Spleen (tissue), 11 donors: Measurements from ENCODE around the gene RAD51B. TPM values are rescaled to one million over a fixed set of nuclear protein-coding genes. Genes with fewer than 3 reads are reported as not detected.
A peak's percentile ranks its signal among the peaks of the same experiment; 100 is the strongest.

Experiments used
- DNase-seq: peaks from one replicate; pipeline ENCODE4 v3.0.0-alpha.2; 2020
- H3K27ac ChIP-seq, 8 donors: fragments of 200-600 bp; sonication (generic) in 7 of 8; 1 replicate in 4 of 8; 2 replicates in 4 of 8; pipeline versions ENCODE4 v1.5.0 to v1.8.0; 2016 to 2021; ENCODE audit warnings: inconsistent platforms in 4 of 8, mild to moderate bottlenecking in 4 of 8, moderate library complexity in 1 of 8
- H3K27me3 ChIP-seq, 7 donors: fragments of 200-600 bp; sonication (generic) in 6 of 7; replicated peaks in 1 of 7; 1 replicate in 4 of 7; 2 replicates in 3 of 7; pipeline versions ENCODE4 v1.5.0 to v1.8.0; 2016 to 2021; ENCODE audit warnings: inconsistent platforms in 3 of 7, mild to moderate bottlenecking in 1 of 7
- H3K36me3 ChIP-seq, 6 donors: fragments of 200-600 bp; sonication (generic) in 5 of 6; 1 replicate in 4 of 6; 2 replicates in 2 of 6; pipeline versions ENCODE4 v1.5.0 to v1.8.0; 2016 to 2021; ENCODE audit warnings: inconsistent platforms in 2 of 6
- H3K4me1 ChIP-seq, 6 donors: fragments of 200-600 bp; sonication (generic) in 5 of 6; 1 replicate in 3 of 6; 2 replicates in 3 of 6; pipeline versions ENCODE4 v1.5.0 to v1.8.0; 2016 to 2021; ENCODE audit warnings: inconsistent platforms in 3 of 6
- H3K4me3 ChIP-seq, 8 donors: fragments of 200-600 bp; sonication (generic) in 7 of 8; 1 replicate in 4 of 8; 2 replicates in 4 of 8; pipeline versions ENCODE4 v1.5.0 to v1.8.0; 2016 to 2021; ENCODE audit warnings: inconsistent platforms in 4 of 8, mild to moderate bottlenecking in 4 of 8, moderate library complexity in 2 of 8
- H3K9me3 ChIP-seq, 8 donors: fragments of 200-600 bp; sonication (generic) in 7 of 8; 1 replicate in 4 of 8; 2 replicates in 4 of 8; pipeline versions ENCODE4 v1.5.0 to v1.8.0; 2016 to 2021; ENCODE audit warnings: inconsistent platforms in 4 of 8
- CTCF ChIP-seq, 11 experiments: fragments of 200-600 bp in 7 of 11; fragments of 450-650 bp in 4 of 11; sonication (generic) in 4 of 11; IDR thresholded peaks in 8 of 11; conservative IDR thresholded peaks in 3 of 11; 1 replicate in 7 of 11; 2 replicates in 4 of 11; pipeline versions ENCODE4 v1.4.0 to v1.8.0; 2016 to 2021; ENCODE audit warnings: antibody characterized with exemption in 11 of 11, inconsistent platforms in 4 of 11, mild to moderate bottlenecking in 1 of 11
- POLR2A ChIP-seq, 3 donors: fragments of 450-650 bp; IDR thresholded peaks; one replicate each; pipeline ENCODE4 v1.5.1; 2017; ENCODE audit warnings: antibody characterized with exemption in 3 of 3, mild to moderate bottlenecking in 1 of 3
- POLR2AphosphoS5 ChIP-seq, 3 donors: sonication (generic); formaldehyde crosslinking; IDR thresholded peaks; one replicate each; pipeline ENCODE4 v1.5.1; 2017; ENCODE audit warnings: antibody characterized with exemption in 3 of 3
- WGBS, 5 donors: extraction: QIAGEN DNeasy Blood & Tissue Kit in 3 of 5; methylation state at CpG; one replicate each; pipeline versions ENCODE4 v1.1.5 to v1.1.7; 2013 to 2018; 5-methylcytosine and 5-hydroxymethylcytosine counted together
- intact Hi-C: fragments of 100-400 bp; cut with DNase I; formaldehyde crosslinking; loops from one replicate; pipeline ENCODE4 v1.15.0; 2023; ENCODE audit warnings: low total_unique reads
- polyA plus RNA-seq, 3 donors: library from polyadenylated mRNA; stranded (reverse); fragments of 200-250 nt; gene quantifications; one replicate each; pipeline ENCODE4 v1.2.1, GENCODE V29; 2013
- total RNA-seq, 7 donors: library from RNA; depleted of rRNA in 3 of 7; stranded (reverse); fragments of >200 nt in 3 of 7; fragmentation: NEBNext Ultra II Directional in 4 of 7; extraction: Animal tissue kit (Norgen Biotek cat#: 25700) in 4 of 7; gene quantifications; one replicate each; pipeline versions ENCODE4 v1.1.0 to v1.2.1, GENCODE V29; 2016 to 2021
- donor health status: healthy with polysubstance abuse.
- donor health status: DM: no; HTN: no; CAD: no; lungs with moderate emphysema.
- donor health status: DM: no; HTN: no; CAD: no.
- donor health status: Bipolar disorder and iron deficiency.
- donor health status: healthy.
- donor health status: DM: no; HTN: no; CAD: no.
- donor health status: DM: yes; HTN: yes; CAD: no.

The RAD51B gene
- total and polyA plus RNA-seq, 10 donors: 4.2 to 43.7 (median 29.8) TPM

- no peak for DNase-seq
- Histone ChIP-seq H3K9me3 (peaks cover 0 to 23% (median 17%) of the 10 kb centered on the region in 8 donors), H3K4me3 (no peak overlapping the region), H3K27ac (peak overlapping the region in 7 of 8 donors; percentile 3 to 57 (median 42)), H3K4me1 (peaks cover 0 to 25% (median 18%) of the 10 kb centered on the region in 6 donors), H3K36me3 (no peaks in the 10 kb centered on the region), H3K27me3 (no peaks in the 10 kb centered on the region)
- WGBS, 5 donors: 64 to 86% (median 74%) methylated on average over 5 of the region's 5 CpGs
- TF ChIP-seq POLR2AphosphoS5 (IDR thresholded peaks at IDR 0.05) (peak in 1 of 3 donors; percentile 57), CTCF (IDR thresholded peaks at IDR 0.05 in 8 of 11, conservative IDR thresholded peaks at IDR 0.05 in 3 of 11) (no peak), POLR2A (IDR thresholded peaks at IDR 0.05) (no peak)
- intact Hi-C loops: no loop called here
Measured at GRCh38 chr14:68458840-68459469, 639.4 kb downstream of the RAD51B start.

DNA sequence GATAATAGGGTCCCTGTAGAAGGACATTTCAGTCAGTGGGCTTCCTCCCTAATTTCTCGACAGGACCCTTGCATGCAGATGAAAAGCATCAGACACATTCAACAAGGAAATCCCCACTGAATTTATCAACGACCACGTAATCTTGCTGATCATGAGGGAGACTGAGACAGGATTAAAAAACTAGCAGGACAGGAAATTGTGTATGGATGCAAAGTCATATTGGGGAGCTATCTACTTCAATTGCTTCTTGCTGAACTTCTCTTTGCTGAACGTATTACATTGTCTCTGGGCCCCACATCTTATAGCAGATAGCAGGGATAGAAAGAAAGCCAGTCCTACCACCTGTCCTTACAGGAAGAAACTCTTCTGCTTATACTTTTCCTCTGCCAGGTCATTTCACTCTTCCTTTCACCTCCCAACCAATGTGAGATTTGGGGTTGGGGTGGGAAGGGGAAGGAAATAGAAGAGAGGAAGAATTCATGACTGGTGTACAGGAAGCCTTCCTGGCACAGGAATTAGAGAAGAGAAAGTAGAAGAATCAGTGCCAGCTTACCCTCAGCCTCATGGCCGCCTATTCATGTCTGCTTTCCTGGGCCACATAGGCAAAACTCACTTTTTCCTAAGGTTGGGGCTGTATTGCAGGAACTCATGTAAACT is 640.0 kb downstream of the RAD51B start:
- Histone ChIP-seq H3K27ac (peak overlapping the region in 7 of 8 donors; percentile 3 to 57 (median 42)), H3K9me3 (peaks cover 0 to 17% (median 11%) of the 10 kb centered on the region in 8 donors), H3K4me1 (peaks cover 0 to 30% (median 21%) of the 10 kb centered on the region in 6 donors), H3K27me3 (no peaks in the 10 kb centered on the region), H3K36me3 (no peaks in the 10 kb centered on the region), H3K4me3 (no peak overlapping the region)
- no peak for DNase-seq
- WGBS, 5 donors: 53 to 69% (median 67%) methylated on average over 5 of the region's 5 CpGs
- TF ChIP-seq CTCF (IDR thresholded peaks at IDR 0.05 in 8 of 11, conservative IDR thresholded peaks at IDR 0.05 in 3 of 11): no peak
- no peak for TF ChIP-seq POLR2AphosphoS5 (IDR thresholded peaks at IDR 0.05)
- no peak for TF ChIP-seq POLR2A (IDR thresholded peaks at IDR 0.05)
- intact Hi-C loops: no loop called here

DNA sequence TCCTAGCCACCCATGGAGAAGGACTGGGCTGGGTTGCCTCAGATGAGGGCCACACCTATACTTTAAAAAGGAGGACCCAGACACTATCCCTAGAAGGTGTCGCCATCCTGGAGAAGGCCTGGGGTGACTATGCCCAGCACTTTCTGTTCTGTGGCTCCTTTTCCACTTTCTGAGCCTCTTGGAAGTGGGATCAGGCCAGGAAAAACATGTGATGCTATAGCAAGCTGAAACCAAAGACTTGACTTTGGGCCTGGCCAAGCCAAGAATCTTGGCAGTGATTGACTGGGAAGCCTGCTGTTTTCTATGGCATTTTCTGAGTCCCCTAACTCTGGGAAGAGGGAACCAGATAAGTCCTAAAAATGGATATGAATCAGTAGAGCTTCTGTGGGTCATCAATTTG is 641.0 kb downstream of the RAD51B start:
- Histone ChIP-seq H3K9me3 (peaks cover 0 to 7% (median 2%) of the 10 kb centered on the region in 8 donors), H3K27me3 (no peaks in the 10 kb centered on the region), H3K36me3 (no peaks in the 10 kb centered on the region), H3K4me3 (no peak overlapping the region), H3K4me1 (peaks cover 0 to 36% (median 24%) of the 10 kb centered on the region in 6 donors), H3K27ac (peak overlapping the region in 3 of 8 donors; percentile 42 to 57 (median 44))
- DNase-seq: no peak
- TF ChIP-seq POLR2AphosphoS5 (IDR thresholded peaks at IDR 0.05) (no peak), CTCF (IDR thresholded peaks at IDR 0.05 in 8 of 11, conservative IDR thresholded peaks at IDR 0.05 in 3 of 11) (no peak)
- intact Hi-C loops: no loop called here
- 93 to 100% (median 100%) methylated on average over 1 of the region's 1 CpG for WGBS, 5 donors

GRCh38 chr14:68461086-68461485 is 641.5 kb downstream of the RAD51B start:
- H3K27me3 ChIP-seq: no peaks in the 10 kb centered on the region
- TF ChIP-seq POLR2AphosphoS5 (IDR thresholded peaks at IDR 0.05) (no peak), POLR2A (IDR thresholded peaks at IDR 0.05) (no peak), CTCF (IDR thresholded peaks at IDR 0.05 in 8 of 11, conservative IDR thresholded peaks at IDR 0.05 in 3 of 11) (no peak)
- H3K9me3 ChIP-seq: peaks cover 0 to 2% (median 0%) of the 10 kb centered on the region in 8 donors
- H3K27ac ChIP-seq: no peak overlapping the region
- peaks cover 0 to 37% (median 24%) of the 10 kb centered on the region in 6 donors for H3K4me1 ChIP-seq
- intact Hi-C loops: no loop called here
- 85 to 99% (median 89%) methylated on average over 4 of the region's 4 CpGs for WGBS, 5 donors
- H3K36me3 ChIP-seq: no peaks in the 10 kb centered on the region
- H3K4me3 ChIP-seq: no peak overlapping the region
- DNase-seq: no peak
